ENCODE data around the gene ITGB3.

- no peak for TF ChIP-seq CTCF (IDR thresholded peaks at IDR 0.05)
- TF ChIP-seq POLR2AphosphoS5 (IDR thresholded peaks at IDR 0.05), result no peak
- TF ChIP-seq POLR2A (IDR thresholded peaks at IDR 0.05), result no peak
Observed at GRCh38 chr17:47251421-47251940, 2.1 kb upstream of the ITGB3 start.
